Omental fat pad (tissue), 4 donors: ENCODE measurements around the gene MRGPRD. TPM values are rescaled to one million over a fixed set of nuclear protein-coding genes. Genes with fewer than 3 reads are reported as not detected.
A peak's percentile ranks its signal among the peaks of the same experiment; 100 is the strongest.

Experiments
- ATAC-seq: fragments of 150-250 bp; one replicate; pipeline ENCODE4 v1.9.1; 2016; ENCODE audit warnings: mild to moderate bottlenecking, moderate library complexity; ENCODE audit not compliant: low FRiP score
- DNase-seq: peaks from one replicate; pipeline ENCODE4 v3.0.0-alpha.2; 2019; ENCODE audit warnings: low spot score
- CTCF ChIP-seq, 3 donors: fragments of 450-650 bp; IDR thresholded peaks; one replicate each; pipeline ENCODE4 v1.5.1; 2016 to 2017; ENCODE audit warnings: antibody characterized with exemption in 3 of 3, mild to moderate bottlenecking in 3 of 3, moderate library complexity in 2 of 3
- total RNA-seq, 4 donors: library from RNA; depleted of rRNA; stranded (reverse); fragments of >200 nt; gene quantifications; one replicate each; pipeline ENCODE4 v1.1.0, GENCODE V29; 2016

MRGPRD gene
- total RNA-seq, 4 donors from 2014 or later = not detected

GRCh38 chr11:69014898-69015549 is 34.2 kb upstream of the MRGPRD start:
- DNase-seq (no peak), ATAC-seq (no peak)
- no peak for TF ChIP-seq CTCF (IDR thresholded peaks at IDR 0.05)

- ATAC-seq (no peak), DNase-seq (no peak)
- no peak for TF ChIP-seq CTCF (IDR thresholded peaks at IDR 0.05)
Observed at GRCh38 chr11:69014084-69014851, 33.5 kb upstream of the MRGPRD start.

GRCh38 chr11:69013009-69013951 is 32.5 kb upstream of the MRGPRD start, which contains the start of gene MRGPRF:
Gene MRGPRF (minus strand): TSS chr11:69013246. CDS start chr11:69009901, 3,345 bp downstream.
- no peak for TF ChIP-seq CTCF (IDR thresholded peaks at IDR 0.05)
- peak; percentile 65 for ATAC-seq
- peak; percentile 83 for DNase-seq

- no peak for ATAC-seq
- TF ChIP-seq CTCF (IDR thresholded peaks at IDR 0.05) = no peak
- DNase-seq = no peak
Observed at GRCh38 chr11:69012092-69013008, 31.6 kb upstream of the MRGPRD start.

GRCh38 chr11:69011624-69012091 is 30.9 kb upstream of the MRGPRD start:
- no peak for DNase-seq
- ATAC-seq = no peak

More at GRCh38 chr11:69011624-69012091, 30.9 kb upstream of the MRGPRD start:
- no peak for TF ChIP-seq CTCF (IDR thresholded peaks at IDR 0.05)
